Gastrocnemius medialis (tissue), 4 donors: ENCODE data around the gene SEC14L1. TPM values are rescaled to one million over a fixed set of nuclear protein-coding genes. Genes with fewer than 3 reads are reported as not detected.

Experiments
- ATAC-seq, 2 donors: fragments of 150-250 bp; one replicate each; pipeline ENCODE4 v1.9.1; 2016
- DNase-seq, 2 donors: peaks; one replicate each; pipeline ENCODE4 v3.0.0-alpha.2; 2019
- H3K27ac ChIP-seq, 4 donors: fragments of 200-600 bp; sonication (generic); 1 replicate in 1 of 4; 2 replicates in 3 of 4; pipeline ENCODE4 v1.5.1; 2016 to 2018; ENCODE audit warnings: mild to moderate bottlenecking in 2 of 4, moderate library complexity in 1 of 4
- H3K27me3 ChIP-seq, 3 donors: fragments of 200-600 bp; sonication (generic) in 2 of 3; 1 replicate in 1 of 3; 2 replicates in 2 of 3; pipeline versions ENCODE4 v1.5.1 to v1.6.0; 2016 to 2019; ENCODE audit warnings: mild to moderate bottlenecking in 1 of 3, moderate library complexity in 1 of 3
- H3K36me3 ChIP-seq, 2 donors: fragments of 200-600 bp; sonication (generic) in 1 of 2; one replicate each; pipeline ENCODE4 v1.5.1; 2017 to 2018
- H3K4me1 ChIP-seq, 2 donors: fragments of 200-600 bp; sonication (generic) in 1 of 2; one replicate each; pipeline ENCODE4 v1.5.1; 2016 to 2017; ENCODE audit warnings: mild to moderate bottlenecking in 2 of 2
- H3K4me3 ChIP-seq, 4 donors: fragments of 200-600 bp; sonication (generic) in 3 of 4; 1 replicate in 1 of 4; 2 replicates in 3 of 4; pipeline ENCODE4 v1.5.1; 2016 to 2019; ENCODE audit warnings: mild to moderate bottlenecking in 2 of 4
- H3K9me3 ChIP-seq, 3 donors: fragments of 200-600 bp; sonication (generic) in 2 of 3; 1 replicate in 1 of 3; 2 replicates in 2 of 3; pipeline ENCODE4 v1.5.1; 2016 to 2019
- POLR2A ChIP-seq, 2 donors: fragments of 450-650 bp; IDR thresholded peaks; one replicate each; pipeline ENCODE4 v1.6.1; 2017; ENCODE audit warnings: antibody characterized with exemption in 2 of 2, mild to moderate bottlenecking in 2 of 2, moderate library complexity in 2 of 2
- in situ Hi-C, 4 donors: fragments of 200-750 bp; cut with MboI; loops; one replicate each; pipeline versions ENCODE4 v1.15.0 to v1.8.0; 2017; ENCODE audit warnings: low sequenced_read_pairs in 4 of 4
- intact Hi-C: fragments of 100-400 bp; cut with DNase I; formaldehyde crosslinking; loops from one replicate; pipeline ENCODE4 v1.15.1; 2023; ENCODE audit warnings: low total_unique reads
- total RNA-seq, 4 donors: library from RNA; depleted of rRNA; stranded (reverse); fragments of >200 nt; gene quantifications; one replicate each; pipeline versions ENCODE4 v1.1.0 to v1.2.3, GENCODE V29; 2016
- TF ChIP-seq, protein P1 (sequence below), 5 experiments: fragments of 450-650 bp in 3 of 5; fragments of 200-600 bp in 2 of 5; sonication (generic) in 2 of 5; IDR thresholded peaks in 4 of 5; conservative IDR thresholded peaks in 1 of 5; 1 replicate in 4 of 5; 2 replicates in 1 of 5; pipeline ENCODE4 v1.5.1; 2016 to 2019; ENCODE audit warnings: antibody characterized with exemption in 5 of 5, mild to moderate bottlenecking in 3 of 5, moderate library complexity in 3 of 5

SEC14L1 gene
- total RNA-seq, 4 donors from 2014 or later: 55.0 to 94.1 (median 73.7) TPM

- TF ChIP-seq, protein P1, sequence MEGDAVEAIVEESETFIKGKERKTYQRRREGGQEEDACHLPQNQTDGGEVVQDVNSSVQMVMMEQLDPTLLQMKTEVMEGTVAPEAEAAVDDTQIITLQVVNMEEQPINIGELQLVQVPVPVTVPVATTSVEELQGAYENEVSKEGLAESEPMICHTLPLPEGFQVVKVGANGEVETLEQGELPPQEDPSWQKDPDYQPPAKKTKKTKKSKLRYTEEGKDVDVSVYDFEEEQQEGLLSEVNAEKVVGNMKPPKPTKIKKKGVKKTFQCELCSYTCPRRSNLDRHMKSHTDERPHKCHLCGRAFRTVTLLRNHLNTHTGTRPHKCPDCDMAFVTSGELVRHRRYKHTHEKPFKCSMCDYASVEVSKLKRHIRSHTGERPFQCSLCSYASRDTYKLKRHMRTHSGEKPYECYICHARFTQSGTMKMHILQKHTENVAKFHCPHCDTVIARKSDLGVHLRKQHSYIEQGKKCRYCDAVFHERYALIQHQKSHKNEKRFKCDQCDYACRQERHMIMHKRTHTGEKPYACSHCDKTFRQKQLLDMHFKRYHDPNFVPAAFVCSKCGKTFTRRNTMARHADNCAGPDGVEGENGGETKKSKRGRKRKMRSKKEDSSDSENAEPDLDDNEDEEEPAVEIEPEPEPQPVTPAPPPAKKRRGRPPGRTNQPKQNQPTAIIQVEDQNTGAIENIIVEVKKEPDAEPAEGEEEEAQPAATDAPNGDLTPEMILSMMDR (IDR thresholded peaks at IDR 0.05 in 4 of 5, conservative IDR thresholded peaks at IDR 0.05 in 1 of 5): no peak
- no peak for TF ChIP-seq POLR2A (IDR thresholded peaks at IDR 0.05)
- H3K27ac ChIP-seq: peak overlapping the region; percentile 81 to 92 (median 82)
- no peaks in the 10 kb centered on the region for H3K9me3 ChIP-seq
- no peaks in the 10 kb centered on the region for H3K36me3 ChIP-seq
- peaks cover 17 to 34% of the 10 kb centered on the region in 2 donors for H3K4me1 ChIP-seq
- H3K27me3 ChIP-seq: no peaks in the 10 kb centered on the region
- DNase-seq (no peak), ATAC-seq (no peak)
- intact Hi-C loops: no loop called here
- H3K4me3 ChIP-seq: no peak overlapping the region
- in situ Hi-C loops: no loop called here
Observed at GRCh38 chr17:77116371-77116860, 24.4 kb upstream of the SEC14L1 start.

- DNase-seq: no peak
Observed at GRCh38 chr17:77117415-77117814, 23.4 kb upstream of the SEC14L1 start.

GRCh38 chr17:77118251-77118928 lies 22.4 kb upstream of the SEC14L1 start:
- in situ Hi-C loops: no loop called here
- ATAC-seq: peak; percentile 29 to 39
- DNase-seq: no peak
- no peaks in the 10 kb centered on the region for H3K36me3 ChIP-seq
- H3K4me1 ChIP-seq: peaks cover 25 to 36% of the 10 kb centered on the region in 2 donors
- no peaks in the 10 kb centered on the region for H3K27me3 ChIP-seq
- TF ChIP-seq, protein P1 (IDR thresholded peaks at IDR 0.05 in 4 of 5, conservative IDR thresholded peaks at IDR 0.05 in 1 of 5): no peak
- peak in 1 of 2 donors; percentile 48 for TF ChIP-seq POLR2A (IDR thresholded peaks at IDR 0.05)
- no peak overlapping the region for H3K4me3 ChIP-seq
- H3K9me3 ChIP-seq: no peaks in the 10 kb centered on the region
- peak overlapping the region; percentile 82 to 92 (median 86) for H3K27ac ChIP-seq
- intact Hi-C loops: no loop called here

More at GRCh38 chr17:77117415-77117814, 23.4 kb upstream of the SEC14L1 start:
- H3K4me3 ChIP-seq: no peak overlapping the region
- peaks cover 25 to 36% of the 10 kb centered on the region in 2 donors for H3K4me1 ChIP-seq
- peak overlapping the region; percentile 81 to 92 (median 82) for H3K27ac ChIP-seq
- no peak for ATAC-seq
- no peaks in the 10 kb centered on the region for H3K9me3 ChIP-seq
- TF ChIP-seq, protein P1 (IDR thresholded peaks at IDR 0.05 in 4 of 5, conservative IDR thresholded peaks at IDR 0.05 in 1 of 5): no peak
- no peak for TF ChIP-seq POLR2A (IDR thresholded peaks at IDR 0.05)
- no peaks in the 10 kb centered on the region for H3K36me3 ChIP-seq
- no peaks in the 10 kb centered on the region for H3K27me3 ChIP-seq
- in situ Hi-C loops (no loop called here), intact Hi-C loops (no loop called here)

- H3K4me1 ChIP-seq: peaks cover 28 to 45% of the 10 kb centered on the region in 2 donors
Observed at GRCh38 chr17:77119668-77120301, 21.0 kb upstream of the SEC14L1 start.

More at GRCh38 chr17:77119668-77120301, 21.0 kb upstream of the SEC14L1 start:
- TF ChIP-seq, protein P1 (IDR thresholded peaks at IDR 0.05 in 4 of 5, conservative IDR thresholded peaks at IDR 0.05 in 1 of 5): no peak
- TF ChIP-seq POLR2A (IDR thresholded peaks at IDR 0.05): no peak
- Histone ChIP-seq H3K9me3 (no peaks in the 10 kb centered on the region), H3K27ac (peak overlapping the region; percentile 82 to 92 (median 86)), H3K27me3 (no peaks in the 10 kb centered on the region), H3K36me3 (no peaks in the 10 kb centered on the region), H3K4me3 (no peak overlapping the region)
- DNase-seq (no peak), ATAC-seq (no peak)
- intact Hi-C loops: no loop called here
- in situ Hi-C loops: no loop called here
